HG03097 (cell line): ENCODE results near the gene FCER2.
"Not testable (repeated sequence)": the region's sequence is repeated elsewhere in the genome, so short reads cannot be mapped to it uniquely, and the experiment has no call there.

Source experiments
- ATAC-seq: cut with Tn5 transposase; IDR thresholded peaks from one replicate; pipeline ENCODE4 v1.9.1; 2021; ENCODE audit not compliant: unreplicated experiment, low FRiP score

FCER2 gene

DNA sequence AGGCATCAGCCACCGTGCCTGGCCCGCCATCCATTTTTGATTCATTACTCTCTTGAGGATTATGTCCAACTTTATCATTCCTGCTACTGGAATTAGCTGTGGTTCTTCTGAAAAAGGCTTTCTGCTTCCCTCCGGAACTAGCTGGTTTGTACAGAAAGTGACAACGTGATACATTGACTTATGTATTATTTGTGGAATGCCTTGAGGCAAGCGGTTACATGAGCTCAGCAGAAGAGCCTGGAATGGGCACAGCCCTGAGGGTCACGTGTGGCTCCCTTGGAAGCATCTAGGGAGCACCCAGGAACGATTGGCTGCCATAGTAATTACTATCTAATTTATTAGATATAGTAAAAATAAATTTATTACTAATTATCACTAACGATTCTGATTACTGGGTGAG lies 47.5 kb downstream of the FCER2 start:
- ATAC-seq, result no peak

DNA sequence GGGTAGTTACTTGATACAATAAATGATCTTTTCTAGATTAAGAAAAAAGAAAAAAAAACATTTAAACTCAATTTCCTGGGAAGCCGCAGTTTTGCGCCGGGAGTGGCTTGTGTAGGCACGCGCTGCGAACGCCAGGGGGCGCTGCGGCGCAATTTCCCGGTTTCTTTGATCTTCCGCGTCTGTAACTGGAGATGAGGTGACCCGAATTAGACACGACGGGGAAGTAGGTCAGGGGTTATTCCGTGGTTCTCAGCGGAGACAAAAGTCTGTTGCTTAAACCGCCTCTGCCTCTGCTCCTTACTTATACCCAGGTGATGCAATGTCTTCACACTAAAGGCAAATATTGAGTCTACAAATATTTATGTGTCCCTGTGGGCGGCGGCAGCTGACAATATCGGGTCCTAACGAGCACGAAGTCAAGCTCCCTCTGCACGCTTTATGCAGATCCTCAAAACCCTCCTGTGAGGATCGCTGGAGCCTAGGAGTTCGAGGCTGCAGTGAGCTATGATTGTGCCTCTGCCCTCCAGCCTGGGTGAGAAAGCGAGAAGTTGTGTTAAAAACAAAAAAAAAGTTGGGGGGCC lies 49.8 kb downstream of the FCER2 start:
- no peak for ATAC-seq

GRCh38 chr19:7650148-7650547 lies 51.8 kb downstream of the FCER2 start:
- ATAC-seq, result no peak

GRCh38 chr19:7648265-7649014 lies 53.5 kb downstream of the FCER2 start:
- ATAC-seq, result no peak

DNA sequence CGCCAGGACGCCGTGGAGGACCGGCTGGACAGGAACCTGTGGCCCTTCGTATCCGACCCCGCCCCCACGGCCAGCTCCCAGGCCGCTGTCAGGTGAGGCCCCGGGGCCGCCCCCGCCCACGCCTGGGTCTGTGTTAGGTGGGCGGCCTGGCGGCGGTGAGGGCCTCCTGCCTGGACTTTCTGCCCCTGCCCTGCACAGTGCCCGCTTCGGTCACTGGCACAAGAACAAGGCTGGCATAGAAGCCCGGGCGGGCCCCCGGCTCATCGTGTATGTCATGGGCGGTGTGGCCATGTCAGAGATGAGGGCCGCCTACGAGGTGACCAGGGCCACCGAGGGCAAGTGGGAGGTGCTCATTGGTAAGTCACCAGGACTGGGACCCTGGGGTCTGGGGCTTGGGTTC lies 54.8 kb downstream of the FCER2 start:
- ATAC-seq, result no peak

DNA sequence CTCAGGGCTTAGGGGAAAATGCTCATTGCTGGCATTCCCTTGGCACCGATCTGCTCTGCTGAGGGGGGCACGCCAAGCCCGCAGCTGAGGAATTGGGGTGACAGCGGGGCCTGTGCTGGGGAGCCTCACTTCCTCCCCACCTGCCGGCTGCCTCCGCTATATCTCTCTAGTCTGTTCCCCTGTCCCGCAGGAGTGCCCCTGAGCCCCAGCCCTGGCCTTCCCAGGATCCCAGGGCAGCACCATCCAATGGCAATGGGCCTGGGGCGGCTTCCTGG lies 55.6 kb downstream of the FCER2 start:
- no peak for ATAC-seq

- ATAC-seq, result no peak
Observed at GRCh38 chr19:7645656-7646425, 56.1 kb downstream of the FCER2 start.

DNA sequence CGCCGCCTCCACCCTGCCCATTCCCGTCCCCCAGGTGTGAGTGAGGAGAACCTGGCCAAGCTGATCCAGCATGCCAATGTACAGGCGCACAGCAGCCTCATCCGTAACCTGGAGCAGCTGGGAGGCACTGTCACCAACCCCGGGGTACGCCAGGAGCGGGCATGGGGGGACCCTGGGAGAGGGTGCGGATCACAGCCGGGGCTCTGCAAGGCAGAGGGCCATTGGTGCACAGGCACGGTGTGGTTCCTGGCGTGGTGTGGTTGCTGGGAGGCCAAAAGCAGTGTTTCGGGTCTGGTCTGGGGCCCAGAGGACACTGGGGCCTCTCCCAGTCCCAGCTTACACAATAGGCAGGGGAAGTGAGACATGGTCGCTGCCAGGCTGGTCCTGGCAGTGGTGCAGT lies 56.8 kb downstream of the FCER2 start:
- no peak for ATAC-seq

- no peak for ATAC-seq
Observed at GRCh38 chr19:7644550-7644877, 57.4 kb downstream of the FCER2 start.

GRCh38 chr19:7643629-7644549 lies 58.0 kb downstream of the FCER2 start:
- not testable (repeated sequence) for ATAC-seq

DNA sequence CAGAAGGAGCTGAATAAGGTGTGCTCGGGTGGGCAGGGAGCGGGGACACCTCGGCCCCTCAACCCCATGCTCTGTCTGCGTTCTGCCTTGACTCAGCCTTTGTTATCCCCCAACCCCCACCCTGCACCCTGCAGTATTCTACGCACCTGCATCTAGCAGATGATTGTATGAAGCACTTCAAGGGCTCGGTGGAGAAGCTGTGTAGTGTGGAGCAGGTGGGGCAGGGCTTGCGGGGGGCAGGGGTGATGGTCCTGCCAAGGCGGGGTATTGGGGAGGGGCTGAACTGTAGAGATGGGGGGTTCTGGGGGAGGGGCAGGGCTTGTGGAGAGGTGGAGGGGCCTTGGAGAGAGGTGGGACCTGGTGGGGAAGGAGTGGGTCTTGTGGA lies 58.9 kb downstream of the FCER2 start:
- no peak for ATAC-seq

DNA sequence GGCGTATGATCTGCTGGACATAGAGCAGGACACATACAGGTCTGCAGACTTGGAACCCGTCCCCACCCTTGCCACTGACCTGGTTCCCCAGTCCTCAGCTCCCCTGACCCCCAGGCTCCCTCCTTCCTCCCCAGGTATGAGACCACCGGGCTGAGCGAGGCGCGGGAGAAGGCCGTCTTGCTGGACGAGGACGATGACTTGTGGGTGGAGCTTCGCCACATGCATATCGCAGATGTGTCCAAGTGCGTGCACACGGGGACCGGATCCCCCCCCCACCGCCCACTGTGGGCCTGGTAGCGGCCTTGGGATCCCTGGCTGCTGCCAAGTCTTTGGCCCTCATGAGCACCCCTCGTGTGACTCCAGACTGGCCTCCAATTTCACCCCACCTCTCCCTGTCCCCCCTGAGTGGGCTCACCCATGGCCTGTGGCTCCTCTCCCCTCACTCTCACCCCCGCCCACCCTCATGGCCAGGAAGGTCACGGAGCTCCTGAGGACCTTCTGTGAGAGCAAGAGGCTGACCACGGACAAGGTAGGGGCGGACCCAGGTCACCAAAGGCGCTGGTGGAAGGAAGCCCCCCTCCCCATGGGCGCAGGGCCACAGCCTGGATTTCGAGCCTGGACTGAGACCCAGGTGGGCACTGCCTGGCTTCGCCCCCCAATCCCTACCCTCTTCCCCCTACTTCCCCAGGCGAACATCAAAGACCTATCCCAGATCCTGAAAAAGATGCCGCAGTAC lies 59.5 kb downstream of the FCER2 start:
- no peak for ATAC-seq

DNA sequence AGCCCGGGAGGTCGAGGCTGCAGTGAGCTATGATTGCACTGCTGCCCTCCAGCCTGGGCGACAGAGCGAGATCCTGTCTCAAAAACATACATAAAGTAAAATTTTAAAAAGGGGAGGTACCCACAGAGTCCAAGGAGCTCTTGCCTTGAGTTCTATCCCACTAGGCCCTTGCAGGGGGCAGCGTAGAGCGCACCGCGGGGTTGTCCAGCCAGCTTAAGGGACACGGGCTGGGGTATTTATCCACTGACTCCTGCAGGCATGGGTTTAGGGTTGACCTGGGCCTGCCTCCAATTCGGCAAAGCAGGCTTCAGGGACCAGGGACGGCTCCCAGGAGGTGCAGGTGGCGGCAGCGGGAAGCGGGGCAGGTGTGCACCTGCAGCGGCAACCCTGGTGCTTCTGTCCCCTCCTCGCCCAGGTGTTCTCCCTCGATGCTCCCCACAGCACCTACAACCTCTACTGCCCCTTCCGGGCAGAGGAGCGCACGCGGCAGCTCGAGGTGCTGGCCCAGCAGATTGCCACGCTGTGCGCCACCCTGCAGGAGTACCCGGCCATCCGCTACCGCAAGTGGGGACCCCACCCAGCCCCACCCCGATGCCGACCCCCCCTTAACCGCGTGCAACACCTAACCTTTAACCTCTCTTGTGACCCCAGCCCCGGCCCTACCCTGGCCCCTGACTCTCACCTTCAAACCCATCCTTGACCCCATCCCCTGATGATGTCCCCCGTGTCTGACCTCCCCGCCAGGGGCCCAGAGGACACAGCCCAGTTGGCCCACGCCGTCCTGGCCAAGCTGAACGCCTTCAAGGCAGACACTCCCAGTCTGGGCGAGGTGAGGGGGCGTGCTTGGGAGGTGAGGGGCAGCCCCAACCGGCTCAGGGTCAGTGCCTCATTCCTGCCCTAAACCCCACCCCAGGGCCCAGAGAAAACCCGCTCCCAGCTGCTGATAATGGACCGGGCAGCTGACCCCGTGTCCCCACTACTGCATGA lies 60.3 kb downstream of the FCER2 start:
- no peak for ATAC-seq

DNA sequence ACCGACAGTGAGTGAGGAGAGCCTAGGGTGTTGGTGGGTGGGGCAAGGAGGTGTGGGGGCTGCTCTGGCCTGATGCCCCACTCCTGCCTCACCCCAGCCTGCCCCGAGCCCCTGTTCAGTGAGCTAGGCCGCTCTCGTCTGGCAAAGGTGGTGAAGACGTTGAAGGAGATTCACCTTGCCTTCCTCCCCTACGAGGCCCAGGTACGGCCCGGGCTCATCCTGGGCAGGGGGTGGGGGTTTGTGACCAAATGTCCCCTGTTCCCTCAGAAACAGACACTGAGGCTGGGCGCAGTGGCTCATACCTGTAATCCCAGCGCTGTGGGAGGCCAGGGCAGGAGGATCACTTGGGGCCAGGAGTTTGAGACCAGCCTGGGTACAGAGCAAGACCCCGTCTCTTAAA lies 61.1 kb downstream of the FCER2 start:
- no peak for ATAC-seq

DNA sequence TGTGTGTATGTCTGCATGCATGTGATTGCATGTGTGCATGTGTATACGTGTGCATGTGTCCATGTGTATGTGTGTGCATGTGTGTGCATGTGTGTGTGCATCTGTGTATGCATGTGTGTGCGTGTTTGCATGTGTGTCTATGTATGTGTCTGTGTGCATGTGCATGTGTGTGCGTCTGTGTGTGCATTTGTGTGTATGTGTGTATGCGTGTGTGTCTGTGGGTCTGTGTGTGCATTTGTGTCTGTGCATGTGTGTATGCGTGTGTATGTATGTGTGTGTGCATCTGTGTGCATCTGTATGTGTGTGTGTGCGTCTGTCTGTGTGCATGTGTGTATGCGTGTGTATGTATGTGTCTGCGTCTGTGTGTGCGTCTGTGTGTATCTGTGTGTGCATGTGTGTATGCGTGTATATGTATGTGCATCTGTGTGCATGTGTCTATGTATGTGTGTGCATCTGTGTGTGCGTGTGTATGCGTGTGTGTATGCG lies 62.0 kb downstream of the FCER2 start:
- ATAC-seq, result no peak

GRCh38 chr19:7638802-7639465 lies 63.0 kb downstream of the FCER2 start:
- no peak for ATAC-seq
